GM18861 (cell line): ENCODE measurements around the gene HPD.
"Not testable (repeated sequence)": the region's sequence is repeated elsewhere in the genome, so short reads cannot be mapped to it uniquely, and the experiment has no call there.

Source experiments
- ATAC-seq: cut with Tn5 transposase; IDR thresholded peaks from one replicate; pipeline ENCODE4 v1.9.1; 2021; ENCODE audit not compliant: unreplicated experiment

Gene HPD

GRCh38 chr12:121858662-121859572 is at the start of gene HPD:
Gene HPD, minus strand, starts transcription at chr12:121858859. Its CDS starts 36 bp downstream, at chr12:121858823.
- no peak for ATAC-seq

GRCh38 chr12:121905746-121906145 is 47.1 kb upstream of the HPD start:
- ATAC-seq: no peak

DNA sequence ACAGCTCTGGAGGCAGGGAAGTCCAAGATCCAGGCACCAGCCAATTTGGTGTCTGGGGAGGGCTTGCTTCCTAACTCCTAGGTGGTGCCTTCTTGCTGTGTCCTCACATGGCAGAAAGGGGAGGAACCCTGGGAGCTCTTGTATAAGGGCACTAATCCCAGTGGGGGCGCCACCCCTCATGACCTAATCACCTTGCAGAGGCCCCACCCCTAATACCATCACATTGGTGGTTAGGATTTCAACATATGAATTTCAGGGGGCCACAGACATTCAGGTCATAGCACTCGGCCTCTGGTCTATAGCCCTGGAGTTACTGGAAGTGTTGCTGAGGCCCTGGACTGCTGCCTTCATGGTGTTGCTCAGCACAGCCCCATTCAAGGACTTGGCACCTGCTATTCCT is 44.5 kb upstream of the HPD start:
- ATAC-seq: no peak

DNA sequence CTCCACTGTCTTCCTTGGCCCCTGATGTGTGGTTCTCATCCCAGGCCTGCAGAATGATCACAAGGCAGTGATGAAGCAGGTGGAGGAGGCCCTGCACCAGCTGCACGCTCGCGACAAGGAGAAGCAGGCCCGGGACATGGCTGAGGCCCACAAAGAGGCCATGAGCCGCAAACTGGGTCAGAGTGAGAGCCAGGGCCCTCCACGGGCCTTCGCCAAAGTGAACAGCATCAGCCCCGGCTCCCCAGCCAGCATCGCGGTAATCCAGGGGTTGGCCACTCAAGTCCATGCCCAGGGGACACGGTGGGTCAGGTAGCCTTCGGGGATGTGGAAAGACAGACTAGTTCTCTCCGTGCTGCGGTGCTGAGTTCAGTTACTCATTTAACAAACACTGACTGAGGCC is 40.9 kb upstream of the HPD start:
- ATAC-seq: no peak

- ATAC-seq: no peak
Observed at GRCh38 chr12:121898287-121898686, 39.6 kb upstream of the HPD start.

DNA sequence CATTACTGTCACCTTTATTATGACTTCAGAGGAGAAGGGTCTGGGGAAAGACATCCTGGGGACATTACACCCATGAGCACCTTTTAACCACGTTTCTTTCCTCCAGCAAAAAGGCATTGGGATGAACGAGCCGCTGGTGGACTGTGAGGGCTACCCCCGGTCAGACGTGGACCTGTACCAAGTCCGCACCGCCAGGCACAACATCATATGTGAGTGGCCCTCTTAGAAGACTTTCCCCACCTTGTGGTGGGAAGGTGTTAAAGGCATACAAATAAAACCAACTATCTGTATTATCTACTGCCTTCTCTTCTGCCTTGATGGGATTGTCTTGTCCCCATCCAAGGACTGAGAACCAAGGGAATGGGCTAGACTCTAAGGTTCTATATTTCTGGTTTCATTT is 36.0 kb upstream of the HPD start:
- ATAC-seq: no peak

GRCh38 chr12:121893961-121894460 is 35.4 kb upstream of the HPD start:
- ATAC-seq: no peak

- ATAC-seq: no peak
Observed at GRCh38 chr12:121892673-121893561, 34.3 kb upstream of the HPD start.

DNA sequence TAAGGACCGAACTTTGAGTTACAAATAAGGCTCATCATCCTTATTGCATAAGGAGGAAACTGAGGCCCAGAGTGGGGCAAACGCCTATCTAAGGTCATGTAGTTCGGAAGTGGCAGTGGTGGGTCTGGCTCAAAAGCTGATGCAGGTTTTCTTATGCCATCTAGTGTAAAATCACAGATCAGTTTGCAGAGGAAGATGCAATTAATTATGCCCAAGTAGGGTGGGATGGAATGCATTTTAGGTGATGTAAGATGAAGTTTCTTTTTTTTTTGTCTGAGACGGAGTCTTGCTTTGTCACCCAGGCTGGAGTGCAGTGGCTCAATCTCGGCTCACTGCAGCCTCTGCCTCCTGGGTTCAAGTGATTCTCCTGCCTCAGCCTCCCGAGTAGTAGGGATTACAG is 31.0 kb upstream of the HPD start:
- not testable (repeated sequence) for ATAC-seq

GRCh38 chr12:121889274-121889624 is 30.6 kb upstream of the HPD start:
- no peak for ATAC-seq

DNA sequence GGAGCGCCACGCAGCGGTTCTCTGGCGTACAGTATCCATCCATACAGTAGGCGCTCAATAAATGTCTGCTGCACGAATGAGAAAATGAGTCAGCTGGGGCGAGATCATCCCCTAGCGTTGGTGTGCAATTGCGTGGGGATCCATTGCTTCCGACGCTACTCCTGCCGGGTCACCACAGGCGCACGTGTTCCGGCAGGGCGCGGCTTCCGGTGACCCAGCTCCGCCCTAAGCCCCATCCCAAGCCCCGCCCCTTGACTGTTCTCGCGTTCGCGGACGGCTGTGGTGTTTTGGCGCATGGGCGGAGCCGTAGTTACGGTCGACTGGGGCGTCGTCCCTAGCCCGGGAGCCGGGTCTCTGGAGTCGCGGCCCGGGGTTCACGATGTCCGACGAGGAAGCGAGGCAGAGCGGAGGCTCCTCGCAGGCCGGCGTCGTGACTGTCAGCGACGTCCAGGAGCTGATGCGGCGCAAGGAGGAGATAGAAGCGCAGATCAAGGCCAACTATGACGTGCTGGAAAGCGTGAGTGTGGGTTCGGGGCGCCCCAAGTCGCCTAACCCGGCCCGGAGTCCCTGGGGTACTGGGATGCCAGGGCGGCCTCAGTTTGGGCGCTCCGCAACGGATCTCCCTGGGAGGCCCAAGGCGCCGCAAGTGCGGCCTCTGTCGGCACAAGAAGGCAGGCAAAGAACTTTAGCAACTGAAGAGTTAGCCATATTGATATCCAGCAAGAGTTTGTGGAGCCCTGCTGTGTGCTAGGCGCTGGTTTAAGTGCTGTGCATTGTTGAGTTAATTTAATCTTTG is 30.0 kb upstream of the HPD start, which contains the start of gene PSMD9:
PSMD9 (plus strand) TSS at position 313 of the 796 bp plus-strand sequence; CDS start at position 380, 67 bp downstream.
- ATAC-seq: peak; percentile 82

DNA sequence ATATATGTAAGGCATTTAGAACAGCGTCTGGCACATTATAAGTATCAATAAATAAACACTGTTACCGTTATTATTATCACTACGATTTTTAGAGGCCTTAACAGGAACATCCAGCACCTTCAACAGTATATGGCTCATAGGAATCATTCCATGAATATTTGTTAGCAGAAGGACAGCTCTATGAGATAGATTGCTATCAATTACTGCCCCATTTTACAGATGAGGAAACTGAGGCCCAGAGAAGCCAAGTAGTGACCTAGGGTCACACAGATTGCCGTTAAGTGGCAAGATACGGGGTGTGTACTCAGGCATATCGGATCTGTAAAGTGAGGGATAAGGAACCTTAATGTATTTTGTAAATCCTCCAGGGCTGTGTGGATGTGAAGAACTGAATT is 29.4 kb upstream of the HPD start:
- no peak for ATAC-seq

DNA sequence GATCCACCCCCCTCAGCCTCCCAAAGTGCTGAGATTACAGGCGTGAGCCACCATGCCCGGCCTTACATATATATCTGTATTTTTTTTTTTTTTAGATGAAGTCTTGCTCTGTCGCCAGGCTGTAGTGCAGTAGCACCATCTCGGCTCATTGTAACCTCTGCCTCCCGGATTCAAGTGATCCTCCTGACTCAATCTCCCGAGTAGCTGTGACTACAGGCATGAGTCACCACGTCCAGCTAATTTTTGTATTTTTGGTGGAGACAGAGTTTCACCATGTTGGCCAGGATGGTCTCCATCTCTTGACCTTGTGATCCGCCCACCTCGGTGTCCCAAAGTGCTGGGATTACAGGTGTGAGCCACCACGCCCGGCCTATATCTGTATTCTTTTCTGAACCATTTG is 26.5 kb upstream of the HPD start:
- not testable (repeated sequence) for ATAC-seq

DNA sequence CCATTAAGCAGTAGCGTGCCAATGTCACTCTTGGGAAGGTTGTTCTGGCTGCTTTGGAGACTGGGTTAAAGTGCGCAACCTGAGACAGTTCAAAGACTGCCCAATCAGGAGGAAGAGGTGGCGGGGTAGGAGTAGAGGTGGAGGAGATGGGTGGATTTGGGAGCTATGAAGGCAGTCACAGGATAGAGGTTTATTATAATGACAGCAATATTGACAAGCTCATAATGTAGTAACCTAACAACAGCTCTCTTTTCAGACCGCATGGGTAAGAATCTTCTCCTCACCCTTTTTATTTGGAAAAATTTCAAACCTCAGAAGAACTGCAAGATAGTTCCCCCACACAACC is 24.6 kb upstream of the HPD start:
- ATAC-seq: no peak

DNA sequence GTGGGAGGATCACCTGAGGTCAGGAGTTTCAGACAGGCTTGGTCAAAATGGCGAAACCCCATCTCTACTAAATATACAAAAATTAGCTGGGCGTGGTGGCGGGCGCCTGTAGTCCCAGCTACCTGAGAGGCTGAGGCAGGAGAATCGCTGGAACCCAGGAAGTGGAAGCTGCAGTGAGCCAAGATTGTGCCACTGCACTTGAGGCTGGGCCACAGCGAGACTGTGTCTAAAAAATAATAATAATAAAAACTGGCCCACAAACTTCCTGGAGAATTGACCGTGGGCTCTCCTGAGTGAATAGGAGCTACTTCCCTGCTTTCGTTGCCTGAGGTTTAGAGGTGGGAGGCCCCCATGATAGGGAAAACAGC is 17.4 kb upstream of the HPD start:
- ATAC-seq: not testable (repeated sequence)

- ATAC-seq: no peak
Observed at GRCh38 chr12:121875582-121875981, 16.9 kb upstream of the HPD start.

- ATAC-seq: no peak
Observed at GRCh38 chr12:121874071-121874470, 15.4 kb upstream of the HPD start.

DNA sequence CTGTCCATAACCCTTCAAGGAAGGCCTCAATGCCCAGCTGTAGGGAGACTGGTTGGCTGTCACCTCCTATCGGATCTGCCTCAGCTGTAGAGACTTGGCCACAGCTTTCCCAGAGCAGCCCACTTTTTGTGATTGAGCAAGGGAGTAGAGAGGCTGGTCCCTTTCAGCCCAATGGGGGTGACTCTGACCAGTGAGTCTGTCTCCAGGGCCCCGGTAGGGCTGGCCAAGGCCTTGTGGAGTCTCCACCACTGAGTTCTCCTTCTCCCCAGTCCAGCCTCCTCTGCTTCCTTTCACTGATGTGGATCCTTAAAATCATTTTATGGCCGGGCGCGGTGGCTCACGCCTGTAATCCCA is 14.5 kb upstream of the HPD start:
- ATAC-seq: no peak

DNA sequence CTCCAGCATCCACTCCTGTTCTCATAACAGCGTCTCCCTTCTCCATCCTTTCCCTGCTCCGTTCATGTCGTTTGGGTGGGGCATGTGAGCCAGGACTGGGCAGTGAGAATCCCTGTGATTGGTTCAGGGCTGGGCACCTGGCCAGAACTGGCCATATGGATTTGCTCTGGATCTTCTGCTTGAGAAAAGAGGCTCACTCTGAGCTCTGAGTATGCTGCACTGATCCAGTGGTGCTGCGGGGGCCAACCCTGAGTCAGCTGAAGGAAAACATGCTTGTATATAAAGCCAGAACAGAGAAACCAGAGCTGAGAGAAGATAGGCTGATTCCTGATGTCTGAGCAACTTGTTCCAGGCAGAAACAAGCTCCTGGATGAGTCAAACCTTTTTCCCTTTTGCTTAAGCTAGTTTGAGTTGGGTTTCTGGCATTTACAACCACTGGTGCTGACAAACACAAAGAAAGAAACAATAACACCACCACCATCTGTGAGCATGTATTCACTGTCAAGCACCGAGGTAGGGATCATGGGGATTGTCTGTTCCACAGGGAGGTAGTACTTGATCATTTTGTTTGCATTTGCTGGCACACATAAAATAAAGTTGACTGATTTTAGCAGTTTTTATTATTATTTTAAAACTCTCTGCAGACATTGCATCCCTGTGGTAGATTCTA is 14.0 kb upstream of the HPD start:
- no peak for ATAC-seq

GRCh38 chr12:121871467-121871866 is 12.8 kb upstream of the HPD start:
- ATAC-seq: no peak

DNA sequence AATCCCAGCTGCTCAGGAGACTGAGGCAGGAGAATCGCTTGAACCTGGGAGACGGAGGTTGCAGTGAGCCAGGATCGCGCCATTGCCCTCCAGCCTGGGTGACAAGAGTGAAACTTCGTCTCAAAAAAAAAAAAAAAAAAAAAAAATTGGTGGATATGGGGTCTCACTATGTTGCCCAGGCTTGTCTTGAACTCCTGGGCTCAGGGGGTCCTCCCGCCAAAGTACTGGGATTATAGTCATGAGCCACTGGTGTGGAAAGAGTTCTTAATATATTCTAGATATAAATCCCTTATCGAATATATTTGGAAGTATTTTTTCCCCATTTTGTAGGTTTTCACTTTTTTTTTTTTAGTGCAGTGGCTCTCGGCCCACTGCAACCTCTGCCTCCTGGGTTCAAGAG is 10.6 kb upstream of the HPD start:
- not testable (repeated sequence) for ATAC-seq
